ENCODE results near the gene PANX1. TPM values are rescaled to one million over a fixed set of nuclear protein-coding genes. Genes with fewer than 3 reads are reported as not detected.

PANX1 gene
- total RNA-seq, 1 experiment from 2014 or later = 26.1 TPM

GRCh38 chr11:94130298-94131046, 1.8 kb downstream of the PANX1 start:
- ChIA-PET CTCF (interaction anchor here (0.8 to 2.3 kb wide), 7 partner anchors 14 to 56 kb away, joined by 4 to 20 read pairs (median 8); no protein-coding TSS in a partner anchor), POLR2A (interaction anchor here (0.5 to 4.8 kb wide), 19 partner anchors 9 to 390 kb away, joined by 3 to 36 read pairs (median 8); partner anchors contain the start of genes ANKRD49, C11orf54, MRE11 and TAF1D)
- Mint-ChIP-seq H3K4me3 (ENCODE audit: unreplicated experiment) (no peak overlapping the region), H3K9me3 (ENCODE audit: unreplicated experiment) (no peaks in the 10 kb centered on the region), H3K27me3 (ENCODE audit: insufficient read depth, unreplicated experiment) (no peaks in the 10 kb centered on the region), H3K27ac (ENCODE audit: low read depth, unreplicated experiment) (no peak overlapping the region), H3K36me3 (ENCODE audit: insufficient read depth, unreplicated experiment) (no peaks in the 10 kb centered on the region), H3K4me1 (ENCODE audit: insufficient read depth, unreplicated experiment) (peaks cover 21% of the 10 kb centered on the region)
- intact Hi-C loops (cut with micrococcal nuclease) = loop anchor here (5.0 kb wide), 1 partner anchor 52 kb away; no protein-coding TSS in a partner anchor
- BruUV-seq (replicated peaks) = TSS peak; percentile 83
- peak; percentile 91 for DNase-seq (ENCODE audit: unreplicated experiment)
- no peak for TF ChIP-seq CTCF (IDR thresholded peaks at IDR 0.05; ENCODE audit: unreplicated experiment)

- H3K27ac Mint-ChIP-seq (ENCODE audit: low read depth, unreplicated experiment) = no peak overlapping the region
- H3K4me1 Mint-ChIP-seq (ENCODE audit: insufficient read depth, unreplicated experiment) = peaks cover 28% of the 10 kb centered on the region
- no peak for TF ChIP-seq CTCF (IDR thresholded peaks at IDR 0.05; ENCODE audit: unreplicated experiment)
- BruUV-seq (replicated peaks) = no TSS peak
- H3K4me3 Mint-ChIP-seq (ENCODE audit: unreplicated experiment) = no peak overlapping the region
- H3K36me3 Mint-ChIP-seq (ENCODE audit: insufficient read depth, unreplicated experiment) = no peaks in the 10 kb centered on the region
- ChIA-PET CTCF (interaction anchor here (0.6 to 2.3 kb wide), 7 partner anchors 14 to 281 kb away, joined by 3 to 20 read pairs (median 4); no protein-coding TSS in a partner anchor), POLR2A (interaction anchor here (0.9 to 4.8 kb wide), 13 partner anchors 8 to 391 kb away, joined by 3 to 36 read pairs (median 6); partner anchors contain the start of genes ANKRD49, C11orf54, MRE11 and TAF1D)
- peak; percentile 46 for DNase-seq (ENCODE audit: unreplicated experiment)
- intact Hi-C loops (cut with micrococcal nuclease) = loop anchor here (5.0 kb wide), 1 partner anchor 51 kb away; no protein-coding TSS in a partner anchor
- H3K9me3 Mint-ChIP-seq (ENCODE audit: unreplicated experiment) = no peaks in the 10 kb centered on the region
- H3K27me3 Mint-ChIP-seq (ENCODE audit: insufficient read depth, unreplicated experiment) = no peaks in the 10 kb centered on the region
These were observed 2.5 kb downstream of the PANX1 start for GRCh38 chr11:94131047-94131717.

GRCh38 chr11:94131718-94132115, 3.1 kb downstream of the PANX1 start:
- Mint-ChIP-seq H3K9me3 (ENCODE audit: unreplicated experiment) (no peaks in the 10 kb centered on the region), H3K4me3 (ENCODE audit: unreplicated experiment) (no peak overlapping the region), H3K4me1 (ENCODE audit: insufficient read depth, unreplicated experiment) (peaks cover 33% of the 10 kb centered on the region), H3K27ac (ENCODE audit: low read depth, unreplicated experiment) (no peak overlapping the region), H3K27me3 (ENCODE audit: insufficient read depth, unreplicated experiment) (no peaks in the 10 kb centered on the region), H3K36me3 (ENCODE audit: insufficient read depth, unreplicated experiment) (no peaks in the 10 kb centered on the region)
- ChIA-PET POLR2A (interaction anchor here (1.1 to 4.8 kb wide), 9 partner anchors 12 to 391 kb away, joined by 3 to 36 read pairs (median 7); partner anchors contain the start of genes ANKRD49, C11orf54, MRE11 and TAF1D), CTCF (interaction anchor here (0.8 to 2.3 kb wide), 7 partner anchors 13 to 237 kb away, joined by 3 to 20 read pairs (median 4); no protein-coding TSS in a partner anchor)
- peak; percentile 38 for DNase-seq (ENCODE audit: unreplicated experiment)
- intact Hi-C loops (cut with micrococcal nuclease) = loop anchor here (5.0 kb wide), 1 partner anchor 51 kb away; no protein-coding TSS in a partner anchor
- no peak for TF ChIP-seq CTCF (IDR thresholded peaks at IDR 0.05; ENCODE audit: unreplicated experiment)
- BruUV-seq (replicated peaks) = no TSS peak
